ENCODE results near the gene CARS2. TPM values are rescaled to one million over a fixed set of nuclear protein-coding genes. Genes with fewer than 3 reads are reported as not detected.
"Not testable (repeated sequence)": the region's sequence is repeated elsewhere in the genome, so short reads cannot be mapped to it uniquely, and the experiment has no call there.

Gene CARS2
- polyA plus RNA-seq, 12 donors = 36.5 to 89.1 (median 51.6) TPM; not detected in 1

GRCh38 chr13:110684388-110685056, 21.4 kb downstream of the CARS2 start:
- DNase-seq = no peak

GRCh38 chr13:110683921-110684320, 22.0 kb downstream of the CARS2 start:
- no peak for DNase-seq

GRCh38 chr13:110683203-110683883, 22.6 kb downstream of the CARS2 start:
- DNase-seq = no peak

- no peak for DNase-seq
These were observed 23.2 kb downstream of the CARS2 start for GRCh38 chr13:110682746-110683145.

- DNase-seq = no peak
These were observed 23.9 kb downstream of the CARS2 start for GRCh38 chr13:110681868-110682550.

GRCh38 chr13:110680852-110681251, 25.1 kb downstream of the CARS2 start:
- DNase-seq = no peak

GRCh38 chr13:110677731-110678545, 28.0 kb downstream of the CARS2 start:
- DNase-seq = no peak

GRCh38 chr13:110676595-110677587, 29.0 kb downstream of the CARS2 start:
- no peak for DNase-seq

GRCh38 chr13:110669814-110670213, 36.1 kb downstream of the CARS2 start:
- not testable (repeated sequence) for DNase-seq

- DNase-seq = no peak
These were observed 36.9 kb downstream of the CARS2 start for GRCh38 chr13:110669036-110669435.

- no peak for DNase-seq
These were observed 39.7 kb downstream of the CARS2 start for GRCh38 chr13:110666255-110666533.

- DNase-seq = no peak
These were observed 40.2 kb downstream of the CARS2 start for GRCh38 chr13:110665491-110666254.

GRCh38 chr13:110664673-110665072, 41.2 kb downstream of the CARS2 start:
- DNase-seq = no peak

- DNase-seq = no peak
These were observed 41.9 kb downstream of the CARS2 start for GRCh38 chr13:110664041-110664440.

GRCh38 chr13:110663491-110663890, 42.4 kb downstream of the CARS2 start:
- DNase-seq = no peak

- DNase-seq = no peak
These were observed 43.0 kb downstream of the CARS2 start for GRCh38 chr13:110662777-110663443.

- no peak for DNase-seq
These were observed 43.8 kb downstream of the CARS2 start for GRCh38 chr13:110662091-110662490.

GRCh38 chr13:110661256-110661655, 44.7 kb downstream of the CARS2 start:
- DNase-seq = no peak

- DNase-seq = not testable (repeated sequence)
These were observed 47.6 kb downstream of the CARS2 start for GRCh38 chr13:110658218-110658911.
